IMR-90 (cell line): ENCODE measurements around the gene NAPB. TPM values are rescaled to one million over a fixed set of nuclear protein-coding genes. Genes with fewer than 3 reads are reported as not detected.

ENCODE experiments used
- ATAC-seq: fragments of 200-7000 bp; cut with Tn5 transposase; 2 replicates; pipeline ENCODE4 v1.9.1; 2020; ENCODE audit warnings: low read depth, mild to moderate bottlenecking, moderate library complexity
- BruUV-seq: library from RNA; stranded (reverse); fragments of 400-500 nt; replicated peaks from 2 replicates; lab custom pipeline; 2021; lab: Mats Ljungman, UMichigan
- CTCF ChIA-PET: fragments of 300-600 bp; formaldehyde crosslinking; extraction: SDS; loops from one replicate; lab custom pipeline; 2021; ENCODE audit warnings: antibody characterized with exemption; lab: Yijun Ruan, JAX
- POLR2A ChIA-PET: fragments of 300-600 bp; sonication (Branson Sonifier 250); formaldehyde crosslinking; loops from one replicate; lab custom pipeline; 2022; ENCODE audit warnings: antibody characterized with exemption; ENCODE audit not compliant: unreplicated experiment; lab: Charles Lee
- DNase-seq: peaks from one replicate; pipeline ENCODE4 v3.0.0; 2013
- H2AFZ ChIP-seq: replicated peaks from 2 replicates; pipeline ENCODE3; 2013; ENCODE audit warnings: low read length, mild to moderate bottlenecking; ENCODE audit not compliant: poor library complexity
- H2AK5ac ChIP-seq: 2 replicates; pipeline ENCODE4 v1.6.1; 2013; ENCODE audit warnings: low read depth, low read length, inconsistent platforms
- H2AK9ac ChIP-seq: replicated peaks from 2 replicates; pipeline ENCODE3; 2013; ENCODE audit warnings: mild to moderate bottlenecking, low read depth, low read length, moderate library complexity; ENCODE audit not compliant: poor library complexity
- H2BK120ac ChIP-seq: 2 replicates; pipeline ENCODE4 v1.6.1; 2013; ENCODE audit warnings: low read depth, low read length, inconsistent platforms
- H2BK15ac ChIP-seq: 3 replicates; pipeline ENCODE4 v1.6.1; 2013; ENCODE audit warnings: low read depth, low read length, inconsistent platforms
- H2BK20ac ChIP-seq: 2 replicates; pipeline ENCODE4 v1.6.1; 2013; ENCODE audit warnings: low read depth, mild to moderate bottlenecking, inconsistent platforms, low read length, moderate library complexity
- H2BK5ac ChIP-seq: 2 replicates; pipeline ENCODE4 v1.6.1; 2013; ENCODE audit warnings: mild to moderate bottlenecking, low read depth, low read length, inconsistent platforms; ENCODE audit not compliant: poor library complexity, severe bottlenecking
- H3K14ac ChIP-seq: replicated peaks from 2 replicates; pipeline ENCODE4 v1.6.1; 2013; ENCODE audit warnings: low read depth, low read length, inconsistent platforms
- H3K18ac ChIP-seq: 2 replicates; pipeline ENCODE4 v1.6.1; 2013; ENCODE audit warnings: low read depth, low read length, control low read depth
- H3K23ac ChIP-seq: 2 replicates; pipeline ENCODE4 v1.6.1; 2013; ENCODE audit warnings: low read depth, low read length, inconsistent platforms
- H3K27ac ChIP-seq: 2 replicates; pipeline ENCODE4 v1.5.1; 2013; ENCODE audit warnings: mild to moderate bottlenecking, control low read depth, low read length; ENCODE audit not compliant: insufficient read depth
- H3K27me3 ChIP-seq: 2 replicates; pipeline ENCODE4 v1.6.1; 2013; ENCODE audit warnings: low read length; ENCODE audit not compliant: control insufficient read depth, insufficient read depth
- H3K36me3 ChIP-seq: 2 replicates; pipeline ENCODE4 v1.6.1; 2013; ENCODE audit warnings: low read length, mixed read lengths; ENCODE audit not compliant: control insufficient read depth, insufficient read depth
- H3K4ac ChIP-seq: 2 replicates; pipeline ENCODE4 v1.6.1; 2013; ENCODE audit warnings: low read depth, low read length, inconsistent platforms
- H3K4me1 ChIP-seq: 2 replicates; pipeline ENCODE4 v1.6.1; 2013; ENCODE audit warnings: low read length, mixed read lengths; ENCODE audit not compliant: control insufficient read depth, insufficient read depth
- H3K4me2 ChIP-seq: 2 replicates; pipeline ENCODE4 v1.6.1; 2013; ENCODE audit warnings: low read depth, mild to moderate bottlenecking, control low read depth, low read length, moderate library complexity
- H3K4me3 ChIP-seq: 2 replicates; pipeline ENCODE4 v1.5.1; 2013; ENCODE audit warnings: low read depth, mild to moderate bottlenecking, control low read depth, low read length, moderate library complexity; ENCODE audit not compliant: insufficient read depth
- H3K56ac ChIP-seq: 2 replicates; pipeline ENCODE4 v1.6.1; 2013; ENCODE audit warnings: low read length, inconsistent platforms; ENCODE audit not compliant: insufficient read depth; ENCODE audit errors: extremely low read depth
- H3K79me1 ChIP-seq, 2 experiments: 2 replicates each; pipeline ENCODE4 v1.6.1; 2013; ENCODE audit warnings: low read length in 2 of 2, inconsistent platforms in 1 of 2, low read depth in 1 of 2
- H3K9ac ChIP-seq: 2 replicates; pipeline ENCODE4 v1.6.1; 2013; ENCODE audit warnings: low read depth, low read length, control low read depth
- H3K9me1 ChIP-seq: 2 replicates; pipeline ENCODE4 v1.6.1; 2013; ENCODE audit warnings: low read length, inconsistent platforms; ENCODE audit not compliant: insufficient read depth
- H3K9me3 ChIP-seq: 2 replicates; pipeline ENCODE4 v1.6.1; 2013; ENCODE audit warnings: low read length; ENCODE audit not compliant: control insufficient read depth, insufficient read depth
- H4K20me1 ChIP-seq: 2 replicates; pipeline ENCODE4 v1.6.1; 2013; ENCODE audit warnings: low read length, inconsistent platforms; ENCODE audit not compliant: insufficient read depth
- H4K5ac ChIP-seq: 2 replicates; pipeline ENCODE4 v1.6.1; 2013; ENCODE audit warnings: mild to moderate bottlenecking, low read depth, low read length, control low read depth
- H4K8ac ChIP-seq, 2 experiments: 2 replicates each; pipeline ENCODE4 v1.6.1; 2013; ENCODE audit warnings: low read depth in 2 of 2, low read length in 2 of 2, control low read depth in 1 of 2, inconsistent platforms in 1 of 2
- H4K91ac ChIP-seq: 2 replicates; pipeline ENCODE4 v1.6.1; 2013; ENCODE audit warnings: low read depth, low read length, inconsistent platforms; ENCODE audit not compliant: insufficient read depth
- BHLHE40 ChIP-seq: fragments of 150-350 bp; IDR thresholded peaks from 2 replicates; pipeline ENCODE4 v1.6.1; 2016; ENCODE audit warnings: mild to moderate bottlenecking, low read depth, low read length
- CEBPB ChIP-seq: IDR thresholded peaks from 2 replicates; pipeline ENCODE4 v1.6.1; 2012; ENCODE audit warnings: low read depth, low read length, improper control_type of control experiment
- CHD1 ChIP-seq: IDR thresholded peaks from 2 replicates; pipeline ENCODE4 v1.6.1; 2012; ENCODE audit warnings: low read depth, low read length, improper control_type of control experiment
- CTCF ChIP-seq: conservative IDR thresholded peaks from 2 replicates; pipeline ENCODE4 v1.5.1; 2012; ENCODE audit warnings: mild to moderate bottlenecking, low read depth, low read length, improper control_type of control experiment
- ELK1 ChIP-seq: fragments of 150-350 bp; IDR thresholded peaks from 2 replicates; pipeline ENCODE4 v1.6.1; 2016; ENCODE audit warnings: low read depth, mild to moderate bottlenecking, low read length, moderate library complexity, borderline replicate concordance
- FOS ChIP-seq: fragments of 150-350 bp; IDR thresholded peaks from 2 replicates; pipeline ENCODE4 v1.6.1; 2016; ENCODE audit warnings: low read depth, low read length
- MAZ ChIP-seq: IDR thresholded peaks from 2 replicates; pipeline ENCODE4 v1.6.1; 2012; ENCODE audit warnings: low read depth, mild to moderate bottlenecking, low read length, improper control_type of control experiment, moderate library complexity, borderline replicate concordance
- MXI1 ChIP-seq: IDR thresholded peaks from 2 replicates; pipeline ENCODE4 v1.6.1; 2012; ENCODE audit warnings: low read depth, mild to moderate bottlenecking, low read length, moderate library complexity, borderline replicate concordance
- NFE2L2 ChIP-seq: fragments of 150-350 bp; IDR thresholded peaks from 2 replicates; pipeline ENCODE4 v1.6.1; 2016; ENCODE audit warnings: low read depth, mild to moderate bottlenecking, low read length
- POLR2A ChIP-seq: IDR thresholded peaks from 2 replicates; pipeline ENCODE4 v1.6.1; 2012; ENCODE audit warnings: mild to moderate bottlenecking, low read depth, low read length
- RAD21 ChIP-seq: IDR thresholded peaks from 2 replicates; pipeline ENCODE4 v1.6.1; 2012; ENCODE audit warnings: low read length, improper control_type of control experiment
- RCOR1 ChIP-seq: IDR thresholded peaks from 2 replicates; pipeline ENCODE4 v1.6.1; 2012; ENCODE audit warnings: mild to moderate bottlenecking, low read length, improper control_type of control experiment; ENCODE audit not compliant: insufficient replicate concordance
- RFX5 ChIP-seq: IDR thresholded peaks from 2 replicates; pipeline ENCODE4 v1.8.0; 2012; ENCODE audit warnings: low read depth, mild to moderate bottlenecking, low read length, moderate library complexity
- SMC3 ChIP-seq: fragments of 150-350 bp; IDR thresholded peaks from 2 replicates; pipeline ENCODE4 v1.6.1; 2016; ENCODE audit warnings: low read depth, mild to moderate bottlenecking, antibody characterized with exemption, low read length, moderate library complexity
- USF2 ChIP-seq: fragments of 150-350 bp; IDR thresholded peaks from 2 replicates; pipeline ENCODE4 v1.6.1; 2017; ENCODE audit warnings: mild to moderate bottlenecking, antibody characterized with exemption, low read length, low read depth
- WGBS, 2 experiments: methylation state at CpG; one replicate each; pipeline versions ENCODE4 v1.1.5 to v1.1.7; 2013; ENCODE audit warnings: missing lambda C conversion rate in 2 of 2; ENCODE audit not compliant: insufficient read length in 1 of 2; ENCODE audit errors: extremely low coverage in 2 of 2; 5-methylcytosine and 5-hydroxymethylcytosine counted together
- dilution Hi-C: fragments of 300-500 bp; cut with HindIII; formaldehyde crosslinking; loops from one replicate; pipeline ENCODE4 v1.14.3; 2018; ENCODE audit warnings: low sequenced_read_pairs; ENCODE audit not compliant: unreplicated experiment
- in situ Hi-C: fragments of 300-500 bp; cut with MboI; formaldehyde crosslinking; loops from 3 replicates; pipeline ENCODE4 v1.14.3; 2019; ENCODE audit warnings: low sequenced_read_pairs, inconsistent platforms, mixed read lengths
- intact Hi-C: fragments of 100-400 bp; cut with micrococcal nuclease; formaldehyde crosslinking; loops from 2 replicates; pipeline ENCODE4 v1.10.0; 2022
- polyA plus RNA-seq, 3 experiments: library from polyadenylated mRNA; depleted of rRNA; stranded (reverse); fragments of >200 nt; gene quantifications; 2 replicates each; pipeline ENCODE4 v1.2.3, GENCODE V29; 2012; ENCODE audit warnings: low replicate concordance in 1 of 3
- total RNA-seq: library from RNA; depleted of rRNA; stranded (reverse); fragments of >200 nt; gene quantifications from 2 replicates; pipeline ENCODE4 v1.2.3, GENCODE V29; 2012

NAPB gene
- total and polyA plus RNA-seq, 2 of the 4 experiments (the other 2 are of a cell fraction), result 4.4 to 5.2 TPM

GRCh38 chr20:23371496-23371895, 49.8 kb downstream of the NAPB start:
- Histone ChIP-seq H2BK5ac (no peak overlapping the region), H3K36me3 (peaks cover 43% of the 10 kb centered on the region), H3K4ac (no peak overlapping the region), H3K79me1 (peaks cover 31 to 59% of the 10 kb centered on the region in 2 experiments), H3K4me2 (no peak overlapping the region), H2BK15ac (no peak overlapping the region), H4K5ac (no peak overlapping the region), H3K9ac (no peak overlapping the region), H2AFZ (no peak overlapping the region), H3K18ac (no peak overlapping the region), H2AK5ac (no peak overlapping the region), H4K91ac (no peak overlapping the region), H3K23ac (no peak overlapping the region), H3K27ac (no peak overlapping the region), H3K14ac (no peak overlapping the region), H3K4me3 (no peak overlapping the region), H3K56ac (no peak overlapping the region), H3K9me3 (no peaks in the 10 kb centered on the region), H2AK9ac (no peak overlapping the region), H4K8ac (no peak overlapping the region), H3K9me1 (peaks cover 6% of the 10 kb centered on the region), H4K20me1 (peaks cover 23% of the 10 kb centered on the region; the same call in 1 of the 2 replicates), H3K27me3 (no peaks in the 10 kb centered on the region), H3K4me1 (peaks cover 3% of the 10 kb centered on the region), H2BK120ac (no peak overlapping the region), H2BK20ac (no peak overlapping the region)
- ChIA-PET CTCF (no interaction called here), POLR2A (no interaction called here)
- no TSS peak for BruUV-seq
- DNase-seq (no peak), ATAC-seq (peak; percentile 19; the same call in 1 of the 2 replicates)
- intact Hi-C loops (no loop called here), in situ Hi-C loops (no loop called here), dilution Hi-C loops (no loop called here)
- WGBS, 2 experiments, result no CpG with 5 or more reads among the region's 4 CpGs
- TF ChIP-seq NFE2L2, result no peak
- no peak; the same call in 1 of the 2 replicates for TF ChIP-seq POLR2A
- no peak for TF ChIP-seq SMC3
- TF ChIP-seq USF2, result no peak
- no peak for TF ChIP-seq RFX5
- TF ChIP-seq CTCF, result no peak
- TF ChIP-seq ELK1, result no peak
- TF ChIP-seq FOS, result no peak
- TF ChIP-seq BHLHE40, result no peak
- no peak for TF ChIP-seq RAD21
- TF ChIP-seq CEBPB, result no peak
- no peak for TF ChIP-seq MXI1
- no peak for TF ChIP-seq CHD1
- TF ChIP-seq MAZ, result no peak
- TF ChIP-seq RCOR1, result no peak
